HCT116 (cell line): ENCODE results near the gene NUDT5. TPM values are rescaled to one million over a fixed set of nuclear protein-coding genes. Genes with fewer than 3 reads are reported as not detected.

Experiments used
- ATAC-seq: fragments of 200-7000 bp; cut with Tn5 transposase; 2 replicates; pipeline ENCODE4 v1.9.1; 2020; ENCODE audit warnings: mild to moderate bottlenecking, moderate library complexity
- BruUV-seq: library from RNA; stranded (reverse); fragments of 400-500 nt; replicated peaks from 2 replicates; lab custom pipeline; 2021; lab: Mats Ljungman, UMichigan
- CTCF ChIA-PET: fragments of 300-600 bp; sonication (Branson Sonifier 250); formaldehyde crosslinking; loops from one replicate; lab custom pipeline; 2021; ENCODE audit warnings: antibody characterized with exemption; lab: Charles Lee
- POLR2A ChIA-PET: fragments of 300-600, 350-600 bp; sonication (Branson Sonifier 250); formaldehyde crosslinking; loops from one replicate; lab custom pipeline; 2021; ENCODE audit warnings: antibody characterized with exemption; lab: Charles Lee
- RAD21 ChIA-PET, 2 experiments: fragments of 300-600 bp; sonication (Branson Sonifier 250); formaldehyde crosslinking; loops; one replicate each; lab custom pipeline; 2023; ENCODE audit warnings: low total read pairs in 2 of 2; ENCODE audit not compliant: uncharacterized antibody in 2 of 2, unreplicated experiment in 2 of 2, low non-redundant PET in 1 of 2; lab: Charles Lee
- DNase-seq: peaks from one replicate; pipeline ENCODE4 v3.0.0-alpha.2; 2010; ENCODE audit warnings: low read depth, low spot score
- H2AFZ ChIP-seq: fragments of 200-600 bp; shearing (Covaris generic), sonication (generic); 2 replicates; pipeline ENCODE4 v1.6.1; 2017; ENCODE audit warnings: low read depth, mixed run types, mixed read lengths, antibody characterized with exemption, low read length; ENCODE audit not compliant: poor library complexity, severe bottlenecking
- H3K27ac ChIP-seq: 2 replicates; pipeline ENCODE4 v1.5.1; 2012; ENCODE audit warnings: low read depth, low read length
- H3K27me3 ChIP-seq: fragments of 200-600 bp; sonication (generic); 2 replicates; pipeline ENCODE4 v1.6.1; 2016; ENCODE audit warnings: mixed run types, low read length, mixed read lengths; ENCODE audit not compliant: insufficient read depth
- H3K36me3 ChIP-seq, 2 experiments: fragments of 200-500 bp in 1 of 2; fragments of 200-600 bp in 1 of 2; sonication (Bioruptor generic) in 1 of 2; sonication (generic) in 1 of 2; 2 replicates each; pipeline versions ENCODE4 v1.5.1 to v1.6.1; 2014 to 2016; ENCODE audit warnings: low read length in 2 of 2, inconsistent platforms in 1 of 2, mixed read lengths in 1 of 2, mixed run types in 1 of 2; ENCODE audit not compliant: insufficient read depth in 2 of 2, control insufficient read depth in 1 of 2
- H3K4me1 ChIP-seq, 2 experiments: fragments of 200-600 bp in 1 of 2; sonication (generic) in 1 of 2; 2 replicates each; pipeline versions ENCODE4 v1.5.1 to v1.6.1; 2012 to 2017; ENCODE audit warnings: low read length in 2 of 2, inconsistent platforms in 1 of 2, mild to moderate bottlenecking in 1 of 2, mixed read lengths in 1 of 2, mixed run types in 1 of 2, moderate library complexity in 1 of 2; ENCODE audit not compliant: insufficient read depth in 2 of 2, control insufficient read depth in 1 of 2
- H3K4me2 ChIP-seq: fragments of 200-600 bp; sonication (generic); 2 replicates; pipeline ENCODE4 v1.6.1; 2017; ENCODE audit warnings: mixed run types, low read length, mixed read lengths
- H3K4me3 ChIP-seq, 2 experiments: fragments of 200-600 bp in 1 of 2; sonication (generic) in 1 of 2; replicated peaks in 1 of 2; 2 replicates each; pipeline ENCODE4 v1.5.1; 2011 to 2016; ENCODE audit warnings: low read length in 2 of 2, control low read depth in 1 of 2, low read depth in 1 of 2, mild to moderate bottlenecking in 1 of 2, mixed read lengths in 1 of 2, mixed run types in 1 of 2
- H3K79me2 ChIP-seq: fragments of 200-600 bp; sonication (generic); 2 replicates; pipeline ENCODE4 v1.6.1; 2017; ENCODE audit warnings: mild to moderate bottlenecking, mixed run types, low read length, moderate library complexity, mixed read lengths; ENCODE audit not compliant: insufficient read depth
- H3K9ac ChIP-seq: fragments of 200-600 bp; sonication (generic); 2 replicates; pipeline ENCODE4 v1.6.1; 2016; ENCODE audit warnings: low read length, mixed read lengths
- H3K9me2 ChIP-seq: fragments of 200-600 bp; sonication (generic), shearing (Covaris generic); 2 replicates; pipeline ENCODE4 v1.6.1; 2017; ENCODE audit warnings: mixed run types, mild to moderate bottlenecking, moderate library complexity; ENCODE audit not compliant: insufficient read depth
- H3K9me3 ChIP-seq, 2 experiments: fragments of 200-500 bp in 1 of 2; fragments of 200-600 bp in 1 of 2; sonication (Bioruptor generic) in 1 of 2; sonication (generic) in 1 of 2; 2 replicates each; pipeline ENCODE4 v1.6.1; 2014 to 2017; ENCODE audit warnings: low read length in 2 of 2, mixed read lengths in 2 of 2, inconsistent platforms in 1 of 2, low read depth in 1 of 2, mild to moderate bottlenecking in 1 of 2, mixed run types in 1 of 2, moderate library complexity in 1 of 2; ENCODE audit not compliant: control insufficient read depth in 1 of 2, insufficient read depth in 1 of 2
- H4K20me1 ChIP-seq: fragments of 200-600 bp; sonication (generic), shearing (Covaris generic); 2 replicates; pipeline ENCODE4 v1.6.1; 2017; ENCODE audit warnings: mixed run types, mild to moderate bottlenecking, moderate library complexity; ENCODE audit not compliant: insufficient read depth
- ATF3 ChIP-seq: IDR thresholded peaks from 2 replicates; pipeline ENCODE4 v1.6.1; 2012
- EZH2phosphoT487 ChIP-seq: fragments of 200-600 bp; IDR thresholded peaks from 2 replicates; pipeline ENCODE4 v1.6.1; 2018; ENCODE audit warnings: antibody characterized with exemption, borderline replicate concordance
- MAX ChIP-seq: IDR thresholded peaks from 2 replicates; pipeline ENCODE4 v1.6.1; 2012
- POLR2A ChIP-seq: IDR thresholded peaks from 2 replicates; pipeline ENCODE4 v1.7.0; 2011; ENCODE audit warnings: borderline replicate concordance; ENCODE audit not compliant: insufficient read depth, insufficient read length; ENCODE audit errors: extremely low read depth
- SP1 ChIP-seq: IDR thresholded peaks from 2 replicates; pipeline ENCODE4 v1.6.1; 2012; ENCODE audit warnings: low read depth
- TCF7L2 ChIP-seq: IDR thresholded peaks from 2 replicates; pipeline ENCODE4 v1.7.0; 2011; ENCODE audit warnings: borderline replicate concordance, inconsistent platforms; ENCODE audit not compliant: insufficient read depth, insufficient read length; ENCODE audit errors: extremely low read depth
- ZBTB33 ChIP-seq: IDR thresholded peaks from 2 replicates; pipeline ENCODE4 v1.6.1; 2011; ENCODE audit warnings: mild to moderate bottlenecking, low read length, moderate library complexity; ENCODE audit not compliant: insufficient replicate concordance; ENCODE audit errors: extremely low read depth
- intact Hi-C: fragments of 100-400 bp; cut with micrococcal nuclease; formaldehyde crosslinking; loops from 2 replicates; pipeline ENCODE4 v1.10.0; 2022
- total RNA-seq: library from RNA; stranded (reverse); gene quantifications from one replicate; pipeline ENCODE4 v1.2.1, GENCODE V29; 2021; ENCODE audit not compliant: unreplicated experiment

Gene NUDT5
- total RNA-seq, 1 experiment from 2014 or later = 101 TPM

GRCh38 chr10:12195603-12196506, at the start of gene NUDT5, which contains the start of gene CDC123 (continued):
- peak; percentile 92 for TF ChIP-seq ZBTB33
- TF ChIP-seq SP1 = no peak
- peak; percentile 73 for TF ChIP-seq POLR2A

- ChIA-PET POLR2A (no interaction called here), RAD21 (interaction anchor here (0.6 to 0.7 kb wide), 2 partner anchors 27 to 380 kb away, joined by 3 to 4 read pairs; no protein-coding TSS in a partner anchor), CTCF (interaction anchor here (0.6 kb wide), 1 partner anchor 813 kb away, joined by 3 read pairs; no protein-coding TSS in a partner anchor)
- no peaks in the 10 kb centered on the region for H4K20me1 ChIP-seq
- H3K27me3 ChIP-seq = no peaks in the 10 kb centered on the region
- no peak for TF ChIP-seq MAX
- no peak for TF ChIP-seq TCF7L2
- no peak for TF ChIP-seq EZH2phosphoT487
- no peak for TF ChIP-seq ATF3
- H3K9me2 ChIP-seq = no peaks in the 10 kb centered on the region
- intact Hi-C loops = no loop called here
- H2AFZ ChIP-seq = no peak overlapping the region
- H3K4me1 ChIP-seq = no peaks in the 10 kb centered on the region
- DNase-seq (no peak), ATAC-seq (no peak)
- no peaks in the 10 kb centered on the region for H3K9me3 ChIP-seq
- no peak overlapping the region for H3K4me2 ChIP-seq
- H3K27ac ChIP-seq = no peak overlapping the region
- BruUV-seq = no TSS peak
- peaks cover 17% of the 10 kb centered on the region for H3K79me2 ChIP-seq
- no peak overlapping the region for H3K4me3 ChIP-seq
- no peak overlapping the region for H3K9ac ChIP-seq
- peaks cover 28 to 32% of the 10 kb centered on the region in 2 experiments; a peak in 3 of 4 replicates for H3K36me3 ChIP-seq
Observed at GRCh38 chr10:12243864-12244620, 48.4 kb upstream of the NUDT5 start.
